NCI-H748 treated with DMSO at 0.1 percent for 48 hours (cell line): ENCODE results near the gene SH3YL1.

ENCODE experiments used
- DNase-seq: peaks from one replicate; lab custom pipeline; 2025; lab: John Stamatoyannopoulos, UW

The SH3YL1 gene

DNA sequence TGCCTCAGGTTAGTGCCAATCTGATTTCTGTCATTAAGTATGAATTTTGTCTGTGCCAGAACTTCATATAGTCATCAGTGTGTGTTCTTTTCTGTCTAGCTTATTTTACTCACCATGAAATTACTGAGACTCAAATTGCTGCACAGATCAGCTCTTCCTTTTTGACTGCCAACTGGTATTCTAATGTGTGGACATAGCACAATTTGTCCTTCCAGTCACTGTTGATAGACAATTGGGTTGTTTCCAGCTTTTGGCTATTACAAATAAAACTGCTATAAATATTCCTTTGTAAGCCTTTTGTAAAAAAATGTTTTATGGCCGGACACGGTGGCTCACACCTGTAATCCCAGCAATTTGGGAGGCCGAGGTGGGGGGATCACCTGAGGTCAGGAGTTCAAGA lies 7.7 kb downstream of the SH3YL1 start:
- DNase-seq, result no peak

DNA sequence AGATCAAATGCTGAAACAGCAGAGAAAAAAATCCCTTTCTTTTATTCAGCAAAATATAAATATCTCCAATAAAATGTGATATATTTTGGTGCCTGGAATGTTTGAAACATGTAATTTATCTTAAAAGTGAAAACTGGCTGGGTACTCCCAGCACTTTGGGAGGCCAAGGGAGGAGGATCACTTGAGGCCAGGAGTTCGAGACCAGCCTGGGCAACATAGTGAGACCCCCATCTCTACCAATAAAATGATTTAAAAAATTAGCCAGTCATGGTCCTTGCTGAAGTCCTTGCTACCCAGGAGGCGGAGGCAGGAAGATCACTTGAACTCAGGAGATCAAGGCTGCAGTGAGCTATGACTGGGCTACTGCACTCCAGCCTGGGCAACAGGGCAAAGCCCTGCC lies 8.6 kb downstream of the SH3YL1 start:
- DNase-seq, result no peak

DNA sequence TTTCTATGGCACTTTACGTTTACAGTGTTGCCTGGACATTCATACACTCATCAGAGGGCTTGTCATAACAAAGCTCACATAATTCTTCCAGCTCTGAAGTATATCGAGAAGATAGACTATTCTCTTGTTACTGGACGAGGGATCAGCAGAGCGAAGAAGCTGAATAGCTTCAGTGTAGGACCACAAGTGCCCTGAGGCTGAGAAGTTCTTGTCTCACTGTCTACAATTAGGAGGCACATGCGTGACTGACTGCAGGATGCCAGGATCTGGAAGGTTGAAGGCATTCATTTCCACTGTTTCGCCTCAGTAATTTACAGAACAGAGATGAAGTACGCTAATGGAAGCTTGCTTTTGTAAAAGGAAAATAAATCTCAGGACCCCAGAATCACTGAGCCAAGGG lies 9.6 kb downstream of the SH3YL1 start:
- DNase-seq, result no peak

DNA sequence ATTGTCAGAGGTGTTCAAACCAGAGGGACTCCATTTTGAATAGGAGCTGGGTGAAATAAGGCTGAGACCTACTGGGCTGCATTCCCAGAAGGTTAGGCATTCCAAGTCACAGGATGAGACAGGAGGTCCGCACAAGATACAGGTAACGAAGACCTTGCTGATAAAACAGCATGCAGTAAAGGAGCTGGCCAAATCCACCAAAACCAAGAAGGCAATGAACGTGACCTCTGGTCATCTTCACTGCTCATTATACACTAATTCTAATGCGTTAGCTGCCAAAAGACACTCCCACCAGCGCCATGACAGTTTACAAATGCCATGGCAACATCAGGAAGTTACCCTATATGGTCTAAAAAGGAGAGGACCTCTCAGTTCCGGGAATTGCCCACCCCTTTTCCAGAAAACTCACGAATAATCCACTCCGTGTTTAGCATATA lies 10.6 kb downstream of the SH3YL1 start:
- no peak for DNase-seq

DNA sequence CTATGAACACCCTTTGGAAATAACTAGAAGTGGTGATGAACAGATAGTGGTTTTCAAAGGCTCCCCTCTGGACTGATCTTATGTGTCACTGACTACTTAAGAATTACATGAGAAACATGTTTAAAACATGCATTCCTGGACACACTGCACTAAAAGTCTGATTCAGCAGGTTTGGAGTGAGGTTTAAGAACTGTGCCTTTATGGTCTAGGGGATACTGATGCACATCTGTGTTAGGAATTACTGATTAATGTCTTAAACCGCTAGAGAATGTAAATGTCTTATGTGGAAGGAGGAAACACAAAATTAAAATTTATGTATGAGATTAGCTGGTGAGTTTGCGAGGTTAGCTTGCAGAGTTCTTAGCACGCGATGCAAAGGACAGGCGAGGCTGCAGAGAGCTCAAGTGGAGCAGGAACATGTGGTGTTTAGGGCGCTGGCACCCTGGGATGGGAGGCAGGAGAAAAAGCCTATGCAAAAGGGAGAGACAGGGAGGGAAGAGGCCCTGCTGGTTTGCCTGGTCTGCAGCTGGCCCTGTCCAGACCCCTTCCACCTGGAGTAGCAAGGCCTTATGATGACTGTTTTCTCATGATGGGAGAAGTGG lies 11.7 kb downstream of the SH3YL1 start:
- DNase-seq, result no peak

DNA sequence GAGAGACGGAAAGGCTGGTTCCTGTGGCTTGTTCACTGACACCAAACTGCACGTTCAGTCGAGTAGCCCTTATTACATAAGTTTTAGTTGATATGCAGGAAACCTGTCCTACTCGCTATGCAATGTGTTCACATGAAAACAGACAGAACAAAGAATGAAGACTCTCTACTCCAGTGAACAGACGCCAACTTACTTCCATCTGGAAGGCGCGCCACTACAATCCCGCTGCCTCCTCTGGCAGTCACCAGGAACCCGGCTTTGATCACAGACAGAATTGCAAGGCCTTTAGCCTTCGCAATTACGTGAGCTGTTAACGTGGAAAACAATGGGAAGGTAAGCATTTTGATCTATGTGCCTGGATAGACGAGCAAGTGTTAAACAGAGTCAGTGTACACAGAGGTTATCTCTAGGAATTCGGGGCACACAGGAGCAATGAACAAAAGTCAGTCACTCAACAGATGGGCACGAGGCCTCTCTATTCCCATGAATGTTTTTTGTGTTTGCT lies 14.2 kb downstream of the SH3YL1 start:
- no peak for DNase-seq

DNA sequence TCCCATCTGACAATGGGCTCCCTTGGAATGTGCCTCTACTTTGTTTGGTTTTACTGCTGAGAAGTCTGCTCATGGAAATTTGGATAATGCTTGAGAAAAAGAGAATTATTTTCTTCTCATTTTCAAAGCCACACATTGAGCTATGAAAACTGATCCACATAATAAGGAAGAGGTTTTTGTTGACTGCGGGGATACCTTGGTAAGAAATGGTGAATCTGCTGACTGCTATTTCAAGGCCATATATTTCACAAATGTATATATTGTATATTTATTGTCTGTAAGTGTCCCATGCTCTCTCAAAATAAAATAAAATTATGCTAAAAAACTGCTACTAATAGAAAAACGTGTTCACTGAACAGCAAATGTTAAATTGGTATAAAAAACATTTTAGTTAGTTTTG lies 15.1 kb downstream of the SH3YL1 start:
- DNase-seq, result no peak

DNA sequence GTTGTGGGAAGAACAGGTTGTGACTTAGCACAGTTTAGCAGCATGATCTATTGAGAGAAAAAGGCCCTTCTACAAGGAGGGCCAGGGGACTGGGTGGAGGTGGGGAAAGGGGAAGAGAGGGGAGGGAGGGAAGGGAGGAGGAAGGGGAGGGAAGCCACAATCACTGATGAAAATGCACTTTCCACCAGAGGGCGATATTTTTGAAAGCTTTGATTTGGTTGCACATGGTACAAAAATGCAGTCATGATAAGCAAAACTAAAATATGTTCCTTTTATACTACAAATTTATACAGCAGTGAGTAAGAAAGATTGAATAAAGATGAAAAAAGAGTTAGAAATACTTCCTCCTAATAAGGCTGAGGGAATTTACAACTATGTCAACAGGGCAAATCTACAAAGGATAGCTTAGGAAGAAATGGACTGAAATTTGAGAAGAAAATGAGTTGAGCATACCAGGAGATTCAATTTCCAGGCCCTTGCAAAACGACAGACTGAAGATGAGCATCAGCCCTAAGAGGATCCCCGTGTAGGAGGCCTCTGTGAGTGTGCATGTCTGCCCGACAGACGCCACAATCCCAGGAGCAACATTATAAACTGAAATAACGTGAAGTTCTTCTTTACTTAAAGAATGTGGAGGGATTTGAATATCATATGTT lies 17.2 kb downstream of the SH3YL1 start:
- DNase-seq, result peak; percentile 34

DNA sequence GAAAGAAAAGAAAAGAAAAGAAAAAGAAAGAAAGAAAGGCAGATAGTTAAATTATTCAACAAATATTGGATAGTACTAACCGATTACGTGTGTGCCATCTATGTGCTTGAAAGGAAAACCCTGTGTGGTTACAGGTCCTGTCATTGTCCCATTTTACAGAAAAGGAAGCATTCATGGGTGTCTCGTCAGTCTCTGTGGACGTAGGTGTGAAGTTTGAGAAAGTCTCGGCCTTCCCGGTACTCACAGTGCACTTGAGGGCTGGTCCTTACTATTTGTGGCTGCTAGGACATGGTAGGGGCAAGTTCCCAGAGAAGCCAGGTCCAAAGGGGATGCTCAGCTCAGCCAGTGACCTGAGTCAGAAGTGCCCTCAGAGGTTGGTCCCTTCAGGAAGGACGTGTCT lies 19.3 kb downstream of the SH3YL1 start:
- no peak for DNase-seq

DNA sequence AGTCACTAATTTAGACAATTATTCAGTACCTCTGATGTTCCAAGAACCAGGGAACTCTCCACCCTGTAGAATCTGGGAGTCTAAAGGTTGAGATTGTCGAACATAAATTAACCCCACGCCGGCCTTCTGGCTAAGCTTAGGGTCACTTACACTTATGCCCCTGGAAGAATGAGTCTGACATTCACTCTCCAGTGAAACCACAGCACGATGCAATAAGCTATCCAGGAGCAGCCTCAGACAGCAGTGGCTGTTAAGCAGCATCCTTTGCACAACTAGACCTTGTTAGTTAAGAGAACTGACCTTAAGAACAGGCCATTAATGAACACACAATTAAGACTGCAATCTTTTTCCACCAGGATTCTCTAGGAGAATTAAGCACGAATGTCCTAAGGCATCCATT lies 25.0 kb downstream of the SH3YL1 start:
- no peak for DNase-seq

DNA sequence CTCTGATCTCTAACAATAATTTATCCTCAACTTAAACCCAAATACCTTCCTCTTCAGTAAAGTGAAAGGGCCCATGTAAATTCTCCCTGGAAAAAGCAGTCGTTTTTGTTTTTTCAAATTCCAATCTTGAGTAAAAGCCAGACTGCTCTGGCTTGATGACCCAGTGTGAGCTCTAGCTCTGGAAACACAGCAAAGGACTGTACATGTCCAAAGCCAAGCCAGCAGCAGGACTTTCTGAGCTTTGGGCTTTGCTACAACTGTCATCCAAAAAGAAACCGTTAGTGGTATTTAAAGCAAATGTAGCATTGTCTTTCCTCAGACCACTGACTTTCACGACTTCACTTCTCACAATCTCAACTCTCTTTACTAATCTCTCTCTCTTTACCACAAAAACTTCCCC lies 25.4 kb downstream of the SH3YL1 start:
- DNase-seq, result no peak

DNA sequence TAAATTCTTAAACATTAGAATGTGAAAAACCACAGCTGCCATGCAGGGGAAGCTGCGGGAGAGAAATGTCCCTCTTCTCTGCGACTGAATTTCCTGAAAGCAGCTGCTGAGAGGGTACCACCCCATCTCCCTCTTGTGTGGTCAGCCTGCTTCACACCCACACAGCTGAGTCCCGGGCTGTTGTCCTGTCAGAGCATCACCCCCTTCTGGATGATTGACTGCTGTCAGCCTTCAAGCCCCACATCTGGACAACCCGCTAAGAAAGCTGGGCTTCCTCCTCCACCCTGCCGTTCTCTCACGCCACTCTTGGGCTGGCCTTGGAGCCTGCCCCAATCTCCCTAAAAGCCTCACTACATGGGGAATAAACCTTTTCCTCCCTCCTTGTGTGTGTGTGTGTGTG lies 26.0 kb downstream of the SH3YL1 start:
- DNase-seq, result no peak

DNA sequence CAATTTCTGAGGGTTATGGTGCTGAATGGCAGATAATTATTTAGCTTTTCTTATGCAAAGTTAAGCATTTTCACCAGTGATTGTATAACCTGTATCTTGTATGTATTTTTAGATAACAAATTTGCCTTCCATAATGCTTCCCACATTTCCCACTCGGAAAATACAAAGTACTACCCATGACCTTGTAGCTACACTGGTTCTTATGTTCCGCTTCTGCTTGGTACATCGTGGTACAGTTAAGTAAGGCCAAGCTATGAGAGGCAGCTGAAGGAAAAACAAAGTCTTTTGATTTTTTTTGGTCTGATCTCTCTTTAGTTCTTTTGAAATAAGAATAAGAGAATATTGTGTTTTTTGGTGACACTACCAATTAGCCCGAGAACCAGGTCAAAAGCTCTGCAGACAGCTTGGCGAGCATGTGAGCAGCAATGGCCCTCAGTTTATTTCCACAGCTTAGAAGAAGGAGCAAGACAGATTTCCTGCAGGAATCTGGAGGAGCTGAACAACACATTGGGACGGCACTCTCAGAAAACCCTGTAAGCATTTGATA lies 26.8 kb downstream of the SH3YL1 start:
- no peak for DNase-seq

DNA sequence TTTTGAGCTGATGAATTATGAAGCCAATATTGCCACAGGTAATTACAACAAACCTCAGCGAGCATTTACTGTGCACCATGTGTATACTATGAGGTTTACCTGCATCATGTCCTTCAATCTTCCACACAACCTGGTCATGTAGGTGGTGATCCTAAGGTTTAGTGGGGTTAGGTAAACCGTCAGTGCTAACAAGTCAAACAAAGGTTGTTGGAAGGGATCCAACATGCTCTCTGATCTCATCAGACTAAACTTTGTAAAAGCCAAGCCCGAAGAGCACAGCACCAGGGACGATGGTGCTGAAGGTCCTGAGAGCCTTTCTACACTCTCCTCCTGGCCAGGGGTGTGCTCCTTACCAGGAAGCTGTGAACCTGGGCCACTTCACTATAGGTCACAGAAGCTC lies 29.4 kb downstream of the SH3YL1 start:
- no peak for DNase-seq

DNA sequence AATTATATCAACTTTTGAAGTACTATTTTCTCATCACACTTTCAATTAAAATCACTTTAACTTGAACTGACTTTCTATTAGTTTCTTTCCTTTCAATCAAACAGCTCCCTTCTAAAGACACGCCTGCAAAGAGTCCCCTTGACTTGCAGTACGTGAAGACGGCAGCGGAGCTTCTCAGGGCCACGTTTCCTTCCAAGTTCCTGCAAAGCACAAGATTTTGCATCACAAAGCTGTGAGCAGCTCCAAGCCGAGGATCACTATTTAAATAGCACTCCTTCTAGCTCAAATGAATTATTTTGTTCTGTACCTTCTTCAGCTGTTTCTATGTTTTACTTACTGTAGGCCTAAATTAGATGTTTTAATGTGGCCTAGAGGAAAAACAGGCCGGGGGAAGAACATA lies 30.8 kb downstream of the SH3YL1 start:
- DNase-seq, result no peak

DNA sequence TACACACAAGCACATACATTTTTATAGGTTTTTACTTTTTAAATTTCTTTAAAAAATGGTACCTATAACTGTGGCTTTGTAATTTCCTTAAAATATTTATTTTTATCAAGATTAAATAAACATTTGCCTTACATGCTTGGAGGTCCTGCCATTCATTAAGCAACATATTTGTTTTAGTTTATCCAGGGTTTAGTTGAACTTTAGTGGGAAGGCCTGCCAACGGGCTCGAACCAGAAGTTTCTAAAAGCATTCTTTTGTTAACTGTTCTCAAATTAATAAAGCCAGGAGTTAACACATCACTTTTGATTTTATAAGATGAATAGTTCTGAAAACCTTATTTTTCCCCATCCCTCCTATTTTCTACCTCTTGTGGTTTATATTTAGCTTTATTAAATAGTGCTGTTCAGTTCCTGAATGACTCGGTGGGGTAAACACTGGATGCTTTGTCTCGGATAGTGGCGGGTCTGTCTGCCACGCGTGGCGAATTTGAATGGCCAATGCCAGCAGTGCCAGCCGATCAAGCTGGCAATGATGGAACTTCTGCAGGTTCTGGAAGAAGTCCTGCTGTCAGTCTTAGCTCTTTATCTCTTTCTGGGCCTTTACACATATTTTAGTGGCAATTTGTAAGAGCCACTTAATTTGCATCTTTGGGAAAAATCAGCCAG lies 32.2 kb downstream of the SH3YL1 start:
- DNase-seq, result no peak

DNA sequence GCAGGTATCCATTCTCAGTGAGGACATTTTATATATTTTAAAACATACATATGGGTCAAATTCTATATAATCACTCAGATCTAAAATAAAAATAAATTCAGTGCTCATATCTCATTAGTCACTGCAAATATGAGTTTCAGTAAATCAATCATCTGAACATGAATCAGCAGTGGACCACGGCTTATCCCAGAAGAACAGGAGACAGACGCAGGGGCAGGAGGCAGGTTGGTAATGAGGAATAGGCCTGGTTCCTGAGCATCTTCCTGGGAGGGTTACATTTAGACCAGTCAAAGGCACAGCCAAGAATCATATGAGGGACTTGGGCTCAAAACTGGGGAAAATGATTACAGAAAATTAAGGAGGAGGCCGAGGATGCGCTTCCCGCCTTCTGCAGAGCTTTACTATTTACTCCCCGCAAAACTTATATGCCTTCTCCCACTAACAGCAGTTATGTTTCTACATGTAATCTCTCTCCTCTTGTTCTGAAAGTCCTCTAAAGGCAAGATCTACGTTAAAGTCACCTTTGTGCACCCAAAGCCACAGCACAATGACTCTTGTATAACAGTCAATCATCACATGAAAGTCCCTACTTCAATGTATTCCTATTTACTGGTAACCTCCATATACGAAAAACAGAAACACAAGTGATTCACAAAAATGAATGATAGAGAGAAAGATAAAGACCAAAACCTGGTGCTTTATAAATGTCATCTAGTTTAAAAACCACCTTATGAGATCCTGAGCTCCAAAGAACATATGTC lies 35.1 kb downstream of the SH3YL1 start:
- DNase-seq, result no peak

DNA sequence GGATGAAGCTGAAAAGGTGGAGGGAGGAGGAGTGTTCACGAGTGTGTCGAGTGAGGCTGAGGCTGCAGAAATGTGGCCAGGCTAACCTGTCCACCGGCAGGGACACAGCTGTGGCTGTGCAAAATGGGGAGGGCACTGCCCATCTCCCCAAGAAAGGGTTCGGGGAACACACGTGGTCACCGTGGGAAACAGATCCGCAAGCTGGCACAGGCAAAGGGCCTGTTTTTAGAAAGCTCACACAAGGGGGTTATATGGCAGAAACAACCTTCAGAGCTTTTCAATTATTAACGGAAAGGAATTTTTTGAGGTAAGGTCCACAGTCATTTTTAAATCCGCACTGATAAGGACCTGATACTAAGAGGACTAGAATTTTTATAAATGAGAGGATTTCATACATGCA lies 35.7 kb downstream of the SH3YL1 start:
- DNase-seq, result no peak

DNA sequence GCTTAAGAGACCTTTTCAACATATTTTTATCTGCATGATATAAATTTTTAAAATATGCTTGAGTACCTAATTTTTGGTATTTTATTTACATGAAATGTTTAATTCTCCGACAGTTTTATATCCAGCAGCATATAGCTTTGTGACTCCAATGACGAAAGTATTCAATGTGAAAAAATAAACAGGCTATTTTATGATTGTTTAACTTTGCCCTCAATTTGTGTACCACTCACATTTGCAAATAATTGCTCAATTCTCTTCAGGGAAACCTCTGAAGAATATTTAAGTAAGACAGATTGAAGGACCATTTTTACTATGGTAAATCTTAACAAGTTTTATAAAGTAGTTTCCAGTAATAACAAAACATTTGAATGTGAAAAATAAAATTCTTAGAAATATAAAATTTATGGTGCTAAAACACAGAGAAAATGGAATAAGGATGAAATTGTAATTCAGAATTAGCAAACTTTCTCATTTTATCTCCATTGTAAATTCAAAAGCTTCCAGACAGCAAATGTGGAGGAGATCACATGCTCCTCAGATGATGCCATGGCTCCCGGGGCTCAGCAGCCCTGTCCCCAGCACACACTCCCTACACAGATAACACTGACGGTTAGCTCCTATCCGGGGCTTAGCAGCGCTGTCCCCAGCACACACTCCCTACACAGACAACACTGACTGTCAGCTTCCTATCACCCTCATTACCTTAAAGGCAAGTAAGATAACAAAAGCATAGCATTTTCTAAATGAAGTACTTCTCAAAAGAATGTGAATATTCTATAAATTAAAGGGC lies 39.7 kb downstream of the SH3YL1 start:
- no peak for DNase-seq

DNA sequence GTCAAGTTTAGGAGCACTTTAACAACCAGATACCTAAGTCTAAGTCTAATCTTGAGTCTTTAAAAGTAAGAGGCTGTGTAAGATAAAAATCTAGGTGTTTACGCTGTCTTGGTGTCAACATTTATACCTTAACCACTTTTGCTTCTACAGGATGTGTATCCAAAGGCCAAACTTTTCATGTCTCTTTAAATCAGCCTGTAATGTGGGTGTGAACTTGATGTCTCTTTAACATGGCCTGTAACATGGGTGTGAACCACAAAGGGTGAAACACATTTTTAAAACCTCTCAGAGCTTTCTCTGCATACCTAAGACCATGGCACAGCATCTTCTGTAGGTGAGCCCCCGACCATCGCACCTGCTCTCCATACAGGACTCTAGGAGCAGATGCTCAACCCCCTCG lies 40.4 kb downstream of the SH3YL1 start:
- no peak for DNase-seq

DNA sequence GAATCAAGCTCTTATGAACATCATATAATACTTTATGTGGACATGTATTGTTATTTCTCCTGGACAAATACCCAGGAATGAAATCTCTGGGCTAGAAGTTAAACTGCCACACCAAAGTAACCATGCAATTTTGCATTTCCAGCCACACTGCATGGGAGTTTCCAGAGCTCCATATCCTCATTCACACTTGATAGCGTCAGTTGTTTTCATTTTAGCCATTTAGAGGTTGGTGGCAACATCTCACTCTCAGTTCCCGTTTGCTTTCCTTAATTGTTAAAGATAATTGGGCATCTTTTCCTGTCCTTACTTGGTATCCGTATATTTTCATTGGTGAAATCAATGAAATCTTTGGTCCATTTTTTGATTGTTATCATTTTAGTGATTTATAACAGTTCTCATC lies 47.8 kb downstream of the SH3YL1 start:
- no peak for DNase-seq
